HFF-Myc (cell line): ENCODE measurements around the gene AHI1.

Experiments used
- DNase-seq: peaks from one replicate; pipeline ENCODE4 v3.0.0-alpha.2; 2011; ENCODE audit warnings: low read depth; ENCODE audit errors: extremely low read depth
- H3K4me3 ChIP-seq: replicated peaks from 2 replicates; pipeline ENCODE4 v1.5.1; 2011; ENCODE audit warnings: low read depth, mild to moderate bottlenecking, control low read depth, low read length
- CTCF ChIP-seq: IDR thresholded peaks from 2 replicates; pipeline ENCODE4 v1.5.1; 2012; ENCODE audit warnings: mild to moderate bottlenecking, low read depth, low read length, control low read depth; ENCODE audit errors: missing control alignments

AHI1 gene

GRCh38 chr6:135270676-135271536 lies 226.6 kb downstream of the AHI1 start:
- TF ChIP-seq CTCF: no peak
- no peak for DNase-seq
- H3K4me3 ChIP-seq: no peak overlapping the region

GRCh38 chr6:135269481-135269891 lies 228.1 kb downstream of the AHI1 start:
- no peak for DNase-seq

GRCh38 chr6:135268740-135269139 lies 228.8 kb downstream of the AHI1 start:
- no peak for DNase-seq
- TF ChIP-seq CTCF: no peak
- H3K4me3 ChIP-seq: no peak overlapping the region

More at GRCh38 chr6:135269481-135269891, 228.1 kb downstream of the AHI1 start:
- no peak for TF ChIP-seq CTCF
- H3K4me3 ChIP-seq: no peak overlapping the region

- no peak overlapping the region for H3K4me3 ChIP-seq
- TF ChIP-seq CTCF: no peak
- DNase-seq: no peak
These were observed 229.3 kb downstream of the AHI1 start for GRCh38 chr6:135268263-135268662.

- DNase-seq: no peak
- H3K4me3 ChIP-seq: no peak overlapping the region
- no peak for TF ChIP-seq CTCF
These were observed 230.5 kb downstream of the AHI1 start for GRCh38 chr6:135267085-135267484.

- TF ChIP-seq CTCF: no peak
- no peak overlapping the region for H3K4me3 ChIP-seq
- DNase-seq: no peak
These were observed 230.9 kb downstream of the AHI1 start for GRCh38 chr6:135266675-135267074.

GRCh38 chr6:135265278-135265677 lies 232.3 kb downstream of the AHI1 start:
- H3K4me3 ChIP-seq: no peak overlapping the region
- no peak for TF ChIP-seq CTCF

More at GRCh38 chr6:135265278-135265677, 232.3 kb downstream of the AHI1 start:
- DNase-seq: no peak
